ENCODE measurements around the gene UBL7. TPM values are rescaled to one million over a fixed set of nuclear protein-coding genes. Genes with fewer than 3 reads are reported as not detected.

The UBL7 gene
- polyA plus RNA-seq, 3 donors = 43.4 to 103 (median 95.1) TPM

GRCh38 chr15:74415966-74416916, 44.7 kb downstream of the UBL7 start:
- peaks cover 0 to 2% (median 2%) of the 10 kb centered on the region in 3 donors for H3K27me3 Mint-ChIP-seq (ENCODE audit: low read depth in 3 of 3)
- no peak overlapping the region for H3K27ac Mint-ChIP-seq
- 95% methylated on average over 17 of the region's 19 CpGs for WGBS (ENCODE audit: insufficient coverage)
- no peaks in the 10 kb centered on the region for H3K9me3 Mint-ChIP-seq
- no peak for TF ChIP-seq CTCF (IDR thresholded peaks at IDR 0.05)
- Histone ChIP-seq H3K4me2 (replicated peaks; ENCODE audit: extremely low read depth, low read length, poor library complexity, severe bottlenecking) (no peak overlapping the region), H3K27ac (ENCODE audit: low read depth in 1 of 2, low read length in 2 of 2) (no peak overlapping the region), H4K20me1 (ENCODE audit: insufficient read depth, low read length) (no peaks in the 10 kb centered on the region), H3K9ac (ENCODE audit: insufficient read depth, low read length, poor library complexity, severe bottlenecking) (no peak overlapping the region), H3K27me3 (ENCODE audit: control insufficient read depth in 2 of 2, insufficient read depth in 2 of 2, low read length in 2 of 2) (no peaks in the 10 kb centered on the region), H3K36me3 (replicated peaks in 1 of 2; ENCODE audit: control insufficient read depth in 1 of 2, insufficient read depth in 2 of 2, low read length in 2 of 2) (no peaks in the 10 kb centered on the region), H3K79me2 (ENCODE audit: insufficient read depth, low read length) (no peaks in the 10 kb centered on the region), H3K4me1 (ENCODE audit: control insufficient read depth in 1 of 2, insufficient read depth in 2 of 2, low read length in 2 of 2) (peaks cover 7 to 11% of the 10 kb centered on the region in 2 donors), H3K4me3 (replicated peaks in 1 of 3; ENCODE audit: low read depth in 2 of 3, low read length in 3 of 3) (no peak overlapping the region), H2AFZ (ENCODE audit: insufficient read depth, low read depth, low read length, poor library complexity, severe bottlenecking) (no peak overlapping the region), H3K9me3 (replicated peaks in 1 of 2; ENCODE audit: control insufficient read depth in 1 of 2, insufficient read depth in 1 of 2, low read length in 2 of 2) (no peaks in the 10 kb centered on the region)
- intact Hi-C loops (cut with micrococcal nuclease) = no loop called here
- H3K4me3 Mint-ChIP-seq = no peak overlapping the region
- H3K36me3 Mint-ChIP-seq = peaks cover 0 to 7% of the 10 kb centered on the region in 2 donors
- no peak for DNase-seq
- peaks cover 16% of the 10 kb centered on the region for H3K4me1 Mint-ChIP-seq

GRCh38 chr15:74414603-74415338, 46.2 kb downstream of the UBL7 start:
- Histone ChIP-seq H3K27ac (ENCODE audit: low read depth in 1 of 2, low read length in 2 of 2) (no peak overlapping the region), H3K4me3 (replicated peaks in 1 of 3; ENCODE audit: low read depth in 2 of 3, low read length in 3 of 3) (no peak overlapping the region), H2AFZ (ENCODE audit: insufficient read depth, low read depth, low read length, poor library complexity, severe bottlenecking) (no peak overlapping the region), H3K9ac (ENCODE audit: insufficient read depth, low read length, poor library complexity, severe bottlenecking) (no peak overlapping the region), H3K79me2 (ENCODE audit: insufficient read depth, low read length) (no peaks in the 10 kb centered on the region), H3K4me2 (replicated peaks; ENCODE audit: extremely low read depth, low read length, poor library complexity, severe bottlenecking) (no peak overlapping the region), H3K27me3 (ENCODE audit: control insufficient read depth in 2 of 2, insufficient read depth in 2 of 2, low read length in 2 of 2) (no peaks in the 10 kb centered on the region), H3K9me3 (replicated peaks in 1 of 2; ENCODE audit: control insufficient read depth in 1 of 2, insufficient read depth in 1 of 2, low read length in 2 of 2) (no peaks in the 10 kb centered on the region), H3K4me1 (ENCODE audit: control insufficient read depth in 1 of 2, insufficient read depth in 2 of 2, low read length in 2 of 2) (peaks cover 7 to 11% of the 10 kb centered on the region in 2 donors), H4K20me1 (ENCODE audit: insufficient read depth, low read length) (no peaks in the 10 kb centered on the region), H3K36me3 (replicated peaks in 1 of 2; ENCODE audit: control insufficient read depth in 1 of 2, insufficient read depth in 2 of 2, low read length in 2 of 2) (no peaks in the 10 kb centered on the region)
- Mint-ChIP-seq H3K4me3 (peak overlapping the region in 1 of 2 donors; percentile 31), H3K9me3 (no peaks in the 10 kb centered on the region), H3K36me3 (peaks cover 0 to 7% of the 10 kb centered on the region in 2 donors), H3K4me1 (peaks cover 16% of the 10 kb centered on the region), H3K27me3 (ENCODE audit: low read depth in 3 of 3) (peaks cover 0 to 2% (median 0%) of the 10 kb centered on the region in 3 donors), H3K27ac (peak overlapping the region in 3 of 7 donors; percentile 37 to 42 (median 41))
- 85% methylated on average over 10 of the region's 12 CpGs for WGBS (ENCODE audit: insufficient coverage)
- DNase-seq = no peak
- intact Hi-C loops (cut with micrococcal nuclease) = no loop called here
- no peak for TF ChIP-seq CTCF (IDR thresholded peaks at IDR 0.05)
